HG03064 (cell line): Measurements from ENCODE around the gene MFSD6.

Source experiments
- ATAC-seq: cut with Tn5 transposase; IDR thresholded peaks from one replicate; pipeline ENCODE4 v1.9.1; 2021; ENCODE audit warnings: low read depth; ENCODE audit not compliant: unreplicated experiment

MFSD6 gene

GRCh38 chr2:190524928-190525327, 116.8 kb downstream of the MFSD6 start:
- no peak for ATAC-seq

GRCh38 chr2:190526105-190526750, 118.1 kb downstream of the MFSD6 start:
- ATAC-seq: no peak

GRCh38 chr2:190527214-190527613, 119.1 kb downstream of the MFSD6 start:
- no peak for ATAC-seq

GRCh38 chr2:190527918-190528317, 119.8 kb downstream of the MFSD6 start:
- no peak for ATAC-seq

GRCh38 chr2:190528521-190529001, 120.4 kb downstream of the MFSD6 start:
- ATAC-seq: no peak

GRCh38 chr2:190529486-190530247, 121.5 kb downstream of the MFSD6 start:
- ATAC-seq: no peak

DNA sequence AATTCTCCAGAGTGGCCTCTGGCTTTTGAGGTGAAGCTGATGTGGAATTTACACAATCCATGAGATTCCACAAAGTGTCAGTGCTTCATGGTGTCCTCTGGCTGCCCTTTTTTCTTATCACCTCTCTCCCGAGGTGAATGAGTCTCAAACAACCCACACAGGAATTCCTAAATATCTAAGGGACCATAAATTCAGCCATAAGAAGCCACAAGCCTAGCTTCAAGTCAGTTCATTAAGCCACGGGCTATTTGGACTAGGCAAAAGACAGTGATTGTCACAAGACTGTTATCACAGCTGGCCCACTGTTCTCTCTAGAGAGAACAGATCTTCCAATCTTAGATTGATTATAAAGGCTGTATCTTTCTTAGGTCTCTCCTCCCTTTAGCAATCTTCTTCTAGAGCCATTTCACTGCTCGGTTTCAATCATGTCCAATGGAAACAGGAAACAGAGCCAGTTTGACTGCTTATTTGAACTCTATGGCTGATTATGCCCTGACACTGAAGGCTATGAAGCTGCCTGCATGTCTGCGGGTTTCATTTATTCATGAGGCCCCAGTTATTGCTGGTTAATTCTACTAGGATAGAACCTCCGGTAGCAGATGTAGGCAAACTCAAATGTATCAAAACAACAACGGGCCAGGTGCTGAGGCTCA, 122.2 kb downstream of the MFSD6 start:
- no peak for ATAC-seq

- no peak for ATAC-seq
These were observed 124.4 kb downstream of the MFSD6 start for GRCh38 chr2:190532581-190532980.

GRCh38 chr2:190533175-190533967, 125.2 kb downstream of the MFSD6 start:
- ATAC-seq: no peak

DNA sequence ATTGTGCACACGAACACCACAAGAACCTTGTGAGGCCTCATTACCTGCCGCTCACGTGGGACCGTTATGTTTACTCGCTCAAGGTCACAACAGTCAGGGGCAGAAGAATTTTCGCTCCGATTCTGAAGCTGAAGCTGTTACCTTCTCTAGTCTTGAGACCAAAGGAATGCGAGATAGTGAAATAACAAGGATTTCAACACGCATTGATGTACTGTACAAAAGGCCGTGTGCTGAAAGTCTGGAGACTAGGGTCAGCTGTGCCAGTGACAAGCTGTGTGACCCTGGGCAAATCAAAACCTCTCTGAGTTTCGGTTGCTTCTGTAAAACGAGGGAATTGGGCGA, 125.8 kb downstream of the MFSD6 start:
- peak; percentile 15 for ATAC-seq

DNA sequence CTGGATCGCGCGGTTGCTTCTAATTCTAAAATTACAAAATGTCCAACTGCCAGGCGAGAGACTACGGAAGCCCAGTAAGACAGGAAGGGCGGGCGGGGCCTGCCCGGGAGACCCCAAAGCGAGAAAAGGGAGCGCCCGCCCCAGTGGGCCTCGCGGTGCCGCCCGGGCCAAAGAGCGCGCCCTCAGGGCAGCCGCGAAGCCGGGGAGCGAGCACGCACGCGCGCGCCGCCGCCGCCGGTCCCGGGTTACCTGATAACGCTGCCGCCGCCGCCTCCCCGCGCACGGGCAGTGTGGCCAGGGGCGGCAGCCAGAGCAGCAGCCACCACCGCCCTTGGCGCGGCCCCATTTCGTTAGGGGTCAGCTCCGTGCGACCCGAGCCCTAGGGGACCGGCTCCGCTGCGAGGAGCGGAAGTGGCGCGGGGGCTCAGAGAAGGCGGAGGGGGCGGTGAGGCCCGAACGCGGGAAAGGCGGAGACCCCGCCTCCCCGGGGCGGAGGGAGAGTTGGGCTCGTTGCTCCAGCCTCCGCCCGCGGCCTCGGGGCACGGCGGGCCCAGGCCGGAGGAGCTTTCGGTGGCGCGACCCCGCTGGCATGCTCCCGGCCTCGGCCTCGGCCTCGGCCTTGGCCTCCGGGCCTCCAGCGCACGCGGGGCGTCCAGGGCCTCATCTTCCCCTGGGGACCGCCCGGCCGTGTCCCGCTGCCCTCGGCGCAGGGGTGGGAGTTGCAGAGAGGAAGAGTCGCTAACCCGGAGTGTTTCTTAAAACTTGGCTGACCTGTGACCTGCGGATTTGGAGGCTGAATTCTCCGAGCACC, 126.4 kb downstream of the MFSD6 start, which contains the start of gene NEMP2:
Gene NEMP2 (minus strand): TSS at position 413 of the 811 bp plus-strand sequence. CDS start 67 bp downstream, at position 346.
- ATAC-seq: peak; percentile 59

GRCh38 chr2:190535121-190535439, 126.9 kb downstream of the MFSD6 start:
- ATAC-seq: no peak

DNA sequence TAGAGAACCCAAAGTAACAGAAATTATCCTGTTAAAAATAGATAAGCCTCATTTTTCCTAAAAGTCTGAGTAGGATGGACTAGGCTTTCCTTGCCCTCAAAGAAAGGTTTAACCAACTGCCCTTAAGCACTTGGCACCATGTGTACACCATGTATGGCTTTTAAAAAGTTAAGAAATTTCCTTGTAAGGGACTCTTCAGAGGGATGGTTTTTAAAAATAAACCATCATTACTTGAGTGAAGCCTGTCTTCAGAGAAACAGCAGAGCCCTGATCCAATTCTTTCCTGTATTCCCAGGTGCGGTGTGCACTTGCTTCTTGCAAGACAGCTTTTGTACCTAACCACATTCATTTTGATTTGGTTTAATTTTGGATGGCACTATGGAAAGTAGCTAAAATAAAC, 127.4 kb downstream of the MFSD6 start:
- no peak for ATAC-seq

GRCh38 chr2:190537765-190538164, 129.6 kb downstream of the MFSD6 start:
- no peak for ATAC-seq

GRCh38 chr2:190538201-190538600, 130.0 kb downstream of the MFSD6 start:
- ATAC-seq: no peak

- no peak for ATAC-seq
These were observed 131.9 kb downstream of the MFSD6 start for GRCh38 chr2:190540048-190540447.

GRCh38 chr2:190545093-190545492, 136.9 kb downstream of the MFSD6 start:
- ATAC-seq: no peak

GRCh38 chr2:190545555-190546385, 137.6 kb downstream of the MFSD6 start:
- ATAC-seq: no peak

- ATAC-seq: no peak
These were observed 138.6 kb downstream of the MFSD6 start for GRCh38 chr2:190546734-190547133.
